ENCODE data around the gene TIAL1.

Gene TIAL1

GRCh38 chr10:119634219-119634544 lies 37.4 kb upstream of the TIAL1 start:
- H3K36me3 ChIP-seq (ENCODE audit: insufficient read depth, low read length): no peaks in the 10 kb centered on the region
- no peaks in the 10 kb centered on the region for H3K9me3 ChIP-seq (ENCODE audit: insufficient read depth, low read depth, low read length)
- H2AFZ ChIP-seq (ENCODE audit: low read length): no peak overlapping the region
- no peak overlapping the region for H3K4me2 ChIP-seq (ENCODE audit: low read depth, low read length, poor library complexity, severe bottlenecking)
- TF ChIP-seq CTCF (conservative IDR thresholded peaks at IDR 0.05; ENCODE audit: low read length): no peak
- TF ChIP-seq EZH2phosphoT487 (IDR thresholded peaks at IDR 0.05; ENCODE audit: borderline replicate concordance): no peak
- H3K9me2 ChIP-seq (replicated peaks; ENCODE audit: low read depth, low read length): no peaks in the 10 kb centered on the region
- no peaks in the 10 kb centered on the region for H3K79me2 ChIP-seq (ENCODE audit: insufficient read depth, low read length)
- H3F3A ChIP-seq (ENCODE audit: low read depth): no peaks in the 10 kb centered on the region
- no peaks in the 10 kb centered on the region for H3K27me3 ChIP-seq (ENCODE audit: insufficient read depth, low read length, poor library complexity, severe bottlenecking)
- H4K20me1 ChIP-seq (ENCODE audit: insufficient read depth, low read length, poor library complexity, severe bottlenecking): no peaks in the 10 kb centered on the region
- no peak overlapping the region for H3K9ac ChIP-seq (ENCODE audit: low read depth, low read length, poor library complexity, severe bottlenecking)
- no peaks in the 10 kb centered on the region for H3K4me1 ChIP-seq (ENCODE audit: insufficient read depth, low read length, poor library complexity, severe bottlenecking)
- no peak overlapping the region for H3K4me3 ChIP-seq (ENCODE audit: low read length, poor library complexity, severe bottlenecking)

GRCh38 chr10:119633538-119634218 lies 36.9 kb upstream of the TIAL1 start:
- H3K36me3 ChIP-seq (ENCODE audit: insufficient read depth, low read length): no peaks in the 10 kb centered on the region
- no peaks in the 10 kb centered on the region for H3F3A ChIP-seq (ENCODE audit: low read depth)
- H3K9me2 ChIP-seq (replicated peaks; ENCODE audit: low read depth, low read length): no peaks in the 10 kb centered on the region
- no peaks in the 10 kb centered on the region for H3K27me3 ChIP-seq (ENCODE audit: insufficient read depth, low read length, poor library complexity, severe bottlenecking)
- no peak overlapping the region for H2AFZ ChIP-seq (ENCODE audit: low read length)
- H4K20me1 ChIP-seq (ENCODE audit: insufficient read depth, low read length, poor library complexity, severe bottlenecking): no peaks in the 10 kb centered on the region
- TF ChIP-seq EZH2phosphoT487 (IDR thresholded peaks at IDR 0.05; ENCODE audit: borderline replicate concordance) (no peak), CTCF (conservative IDR thresholded peaks at IDR 0.05; ENCODE audit: low read length) (no peak)
- no peaks in the 10 kb centered on the region for H3K79me2 ChIP-seq (ENCODE audit: insufficient read depth, low read length)
- no peaks in the 10 kb centered on the region for H3K4me1 ChIP-seq (ENCODE audit: insufficient read depth, low read length, poor library complexity, severe bottlenecking)
- no peak overlapping the region for H3K9ac ChIP-seq (ENCODE audit: low read depth, low read length, poor library complexity, severe bottlenecking)
- H3K9me3 ChIP-seq (ENCODE audit: insufficient read depth, low read depth, low read length): no peaks in the 10 kb centered on the region
- no peak overlapping the region for H3K4me2 ChIP-seq (ENCODE audit: low read depth, low read length, poor library complexity, severe bottlenecking)
- no peak overlapping the region for H3K4me3 ChIP-seq (ENCODE audit: low read length, poor library complexity, severe bottlenecking)

GRCh38 chr10:119630300-119630699 lies 33.5 kb upstream of the TIAL1 start:
- Histone ChIP-seq H3F3A (ENCODE audit: low read depth) (no peaks in the 10 kb centered on the region), H3K4me1 (ENCODE audit: insufficient read depth, low read length, poor library complexity, severe bottlenecking) (no peaks in the 10 kb centered on the region), H2AFZ (ENCODE audit: low read length) (no peak overlapping the region), H3K27me3 (ENCODE audit: insufficient read depth, low read length, poor library complexity, severe bottlenecking) (no peaks in the 10 kb centered on the region), H3K79me2 (ENCODE audit: insufficient read depth, low read length) (no peaks in the 10 kb centered on the region), H3K36me3 (ENCODE audit: insufficient read depth, low read length) (no peaks in the 10 kb centered on the region), H3K9ac (ENCODE audit: low read depth, low read length, poor library complexity, severe bottlenecking) (no peak overlapping the region), H3K4me3 (ENCODE audit: low read length, poor library complexity, severe bottlenecking) (no peak overlapping the region), H3K4me2 (ENCODE audit: low read depth, low read length, poor library complexity, severe bottlenecking) (no peak overlapping the region), H3K9me3 (ENCODE audit: insufficient read depth, low read depth, low read length) (no peaks in the 10 kb centered on the region), H4K20me1 (ENCODE audit: insufficient read depth, low read length, poor library complexity, severe bottlenecking) (no peaks in the 10 kb centered on the region), H3K9me2 (replicated peaks; ENCODE audit: low read depth, low read length) (no peaks in the 10 kb centered on the region)
- TF ChIP-seq CTCF (conservative IDR thresholded peaks at IDR 0.05; ENCODE audit: low read length): no peak
- no peak for TF ChIP-seq EZH2phosphoT487 (IDR thresholded peaks at IDR 0.05; ENCODE audit: borderline replicate concordance)

All from Loucy (cell line).